KOPT-K1 (cell line): ENCODE data around the gene RPL22.

ENCODE experiments used
- H3K27ac ChIP-seq: fragments of 200-600 bp; sonication (generic); 2 replicates; pipeline ENCODE4 v1.5.1; 2016; ENCODE audit warnings: antibody characterized with exemption, mild to moderate bottlenecking, low read depth, low read length; ENCODE audit not compliant: poor library complexity, severe bottlenecking
- H3K36me3 ChIP-seq: fragments of 200-600 bp; sonication (generic); 2 replicates; pipeline ENCODE4 v1.5.1; 2017; ENCODE audit warnings: antibody characterized with exemption, mild to moderate bottlenecking, low read length, moderate library complexity; ENCODE audit not compliant: insufficient read depth
- H3K9me3 ChIP-seq: fragments of 200-600 bp; sonication (generic); 2 replicates; pipeline ENCODE4 v1.5.1; 2017; ENCODE audit warnings: antibody characterized with exemption, low read length, mild to moderate bottlenecking; ENCODE audit not compliant: insufficient read depth, poor library complexity, severe bottlenecking

The RPL22 gene

DNA sequence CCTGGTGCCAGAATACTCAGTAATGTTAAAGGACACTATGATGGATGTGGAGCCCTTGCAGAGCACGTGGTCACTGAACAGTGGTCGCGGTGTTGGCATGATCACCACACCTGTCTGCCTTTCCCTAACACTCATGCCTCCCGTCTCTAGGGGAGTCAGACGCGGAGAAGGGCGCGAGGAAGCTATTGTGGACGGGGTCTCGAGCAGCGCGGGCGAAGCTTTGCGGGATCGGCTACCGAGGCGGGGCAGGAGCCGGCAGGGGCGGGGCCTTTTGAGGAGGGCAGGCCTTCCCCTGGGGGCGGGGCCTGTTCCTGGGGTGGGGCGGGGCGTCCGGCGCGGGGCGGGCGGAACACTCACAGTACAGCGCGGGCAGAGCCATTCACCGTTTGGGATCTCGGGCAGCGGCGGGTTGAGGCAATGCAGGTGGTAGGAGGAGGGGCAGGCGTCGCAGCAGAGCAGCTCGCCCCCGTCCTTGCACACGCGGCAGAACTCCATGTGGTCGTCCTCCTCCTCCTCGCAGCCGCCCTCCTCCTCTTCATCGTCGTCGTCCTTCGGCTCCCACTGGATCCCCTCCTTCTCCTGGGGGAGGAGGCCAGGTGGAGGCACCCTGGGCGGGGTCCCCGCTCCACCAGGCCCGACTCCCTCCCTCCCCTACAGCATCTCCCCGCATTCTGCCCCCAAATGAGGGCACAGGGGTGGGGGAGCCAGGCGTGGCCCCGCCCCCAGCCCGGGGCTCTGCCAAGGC lies 50.7 kb downstream of the RPL22 start:
- no peaks in the 10 kb centered on the region for H3K36me3 ChIP-seq

DNA sequence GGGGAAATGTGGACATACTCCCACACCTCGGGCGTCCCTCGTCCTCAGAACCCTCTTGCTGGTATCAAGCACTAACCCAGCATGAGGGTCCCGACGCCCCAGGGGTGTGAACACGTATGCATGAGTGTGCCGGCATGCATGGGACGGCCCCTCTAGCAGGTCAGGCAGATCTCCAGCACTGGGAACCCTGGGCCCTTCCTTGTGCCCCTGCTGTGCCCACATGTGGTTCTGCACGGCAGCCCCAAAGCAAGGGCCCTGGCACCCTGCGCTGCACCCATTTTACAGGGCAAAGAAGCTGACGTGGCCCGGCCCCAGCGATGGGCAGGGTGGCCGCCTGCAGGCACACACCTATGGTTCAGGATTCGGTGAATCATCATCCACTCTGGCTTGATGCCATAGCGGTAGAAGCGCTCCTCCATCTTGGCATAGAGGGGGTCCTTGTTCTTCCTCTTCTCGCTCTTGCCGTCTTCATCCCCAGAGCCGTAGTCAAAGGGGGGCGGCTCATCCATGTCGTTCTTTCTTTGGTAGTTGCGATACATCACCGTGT lies 53.5 kb downstream of the RPL22 start:
- Histone ChIP-seq H3K9me3 (no peaks in the 10 kb centered on the region), H3K27ac (no peak overlapping the region), H3K36me3 (no peaks in the 10 kb centered on the region)

More for the DNA sequence above, 50.7 kb downstream of the RPL22 start:
- H3K27ac ChIP-seq: no peak overlapping the region
- no peaks in the 10 kb centered on the region for H3K9me3 ChIP-seq

DNA sequence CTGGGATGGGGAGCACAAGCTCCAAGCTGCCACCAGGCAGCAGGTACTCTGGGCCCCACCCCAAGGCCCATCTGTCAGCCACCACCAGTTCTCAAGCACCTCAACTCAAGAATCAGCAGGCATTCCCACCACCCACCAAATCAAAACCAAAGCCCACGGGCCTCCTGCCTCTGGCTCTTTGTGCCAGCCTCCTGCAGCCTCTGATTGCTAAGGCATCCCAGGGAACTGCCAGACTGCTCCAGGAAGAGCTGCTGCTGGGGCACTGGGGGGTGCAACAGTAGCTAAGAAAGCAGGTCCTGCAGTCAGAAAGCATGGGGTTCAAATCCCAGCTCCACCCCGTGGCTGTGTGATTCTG lies 54.0 kb downstream of the RPL22 start:
- Histone ChIP-seq H3K36me3 (no peaks in the 10 kb centered on the region), H3K9me3 (no peaks in the 10 kb centered on the region), H3K27ac (no peak overlapping the region)

DNA sequence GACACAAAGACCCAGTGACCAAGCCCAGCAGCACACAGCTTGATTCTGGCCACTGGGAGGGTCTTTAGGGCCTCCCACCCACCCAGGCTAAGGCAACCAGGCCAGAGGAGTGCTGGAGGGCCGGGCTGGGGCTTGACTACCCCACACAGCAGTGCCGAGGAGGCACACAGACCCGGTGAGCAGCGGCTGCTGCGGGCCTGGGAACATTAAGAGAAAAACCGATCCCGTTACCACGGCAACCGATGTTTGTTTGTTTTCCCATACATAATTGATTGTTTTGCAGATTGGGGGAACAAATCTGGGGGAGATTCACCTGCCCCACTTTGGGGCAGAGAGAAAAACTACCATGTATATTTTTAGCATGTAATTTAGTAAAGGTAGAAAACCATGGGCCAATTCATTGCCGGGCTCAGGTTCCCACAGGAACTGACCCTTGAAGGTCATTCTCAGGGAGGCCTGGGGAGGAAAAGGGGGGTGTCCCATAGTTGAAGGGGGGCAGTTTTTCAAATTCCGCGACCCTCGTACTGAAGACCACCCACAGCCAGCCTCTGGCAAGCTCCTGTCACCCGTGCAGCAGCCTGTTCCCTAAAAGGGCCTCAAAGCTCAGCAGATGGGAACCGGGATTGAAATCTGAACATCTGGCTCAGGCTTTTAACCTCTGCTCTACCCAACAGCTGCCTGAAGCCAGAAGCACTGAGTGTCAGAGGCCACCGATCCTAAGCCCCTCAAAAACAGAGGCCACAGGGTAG lies 54.6 kb downstream of the RPL22 start:
- Histone ChIP-seq H3K36me3 (no peaks in the 10 kb centered on the region), H3K9me3 (no peaks in the 10 kb centered on the region), H3K27ac (no peak overlapping the region)

DNA sequence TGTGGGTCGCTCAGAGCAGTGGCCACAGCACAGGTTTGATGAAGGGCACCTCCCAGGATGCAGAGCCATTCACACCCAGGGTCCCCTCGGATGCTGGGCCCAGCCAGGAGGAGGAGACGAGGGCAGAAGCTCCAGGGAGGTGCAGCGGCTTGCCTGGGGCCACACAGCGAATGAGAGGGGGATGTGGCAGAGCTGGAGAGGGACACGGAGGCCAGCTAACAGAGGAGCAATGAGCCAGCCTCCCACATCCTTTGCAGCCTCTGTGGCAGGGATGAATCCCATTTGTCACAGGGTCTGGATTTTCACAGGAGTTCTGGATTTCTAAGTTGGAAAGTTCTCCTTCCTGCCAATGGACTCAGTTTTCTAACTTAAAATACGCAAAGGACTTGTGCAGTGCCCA lies 55.2 kb downstream of the RPL22 start:
- H3K36me3 ChIP-seq: no peaks in the 10 kb centered on the region
- no peaks in the 10 kb centered on the region for H3K9me3 ChIP-seq
- no peak overlapping the region for H3K27ac ChIP-seq

DNA sequence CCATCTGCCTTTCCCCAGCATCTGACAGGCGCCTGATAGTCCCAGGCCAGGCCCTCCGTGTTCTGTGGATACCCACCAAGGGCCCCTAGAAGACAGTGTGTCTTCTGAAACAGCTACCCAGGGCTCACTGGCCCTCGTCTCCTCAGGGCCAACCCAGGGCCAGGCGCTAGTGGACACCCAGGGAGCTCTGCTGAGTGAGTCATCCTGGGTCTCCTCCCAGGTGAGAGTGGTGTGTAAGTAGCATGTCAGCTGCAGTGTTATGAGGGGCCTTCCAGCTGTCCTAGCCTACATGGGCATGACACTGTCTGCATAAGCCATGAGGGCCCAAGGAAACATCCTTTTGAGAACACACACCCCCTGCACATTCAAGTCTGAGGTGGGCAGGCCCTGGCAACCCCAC lies 56.0 kb downstream of the RPL22 start:
- H3K36me3 ChIP-seq: no peaks in the 10 kb centered on the region
- H3K27ac ChIP-seq: no peak overlapping the region

DNA sequence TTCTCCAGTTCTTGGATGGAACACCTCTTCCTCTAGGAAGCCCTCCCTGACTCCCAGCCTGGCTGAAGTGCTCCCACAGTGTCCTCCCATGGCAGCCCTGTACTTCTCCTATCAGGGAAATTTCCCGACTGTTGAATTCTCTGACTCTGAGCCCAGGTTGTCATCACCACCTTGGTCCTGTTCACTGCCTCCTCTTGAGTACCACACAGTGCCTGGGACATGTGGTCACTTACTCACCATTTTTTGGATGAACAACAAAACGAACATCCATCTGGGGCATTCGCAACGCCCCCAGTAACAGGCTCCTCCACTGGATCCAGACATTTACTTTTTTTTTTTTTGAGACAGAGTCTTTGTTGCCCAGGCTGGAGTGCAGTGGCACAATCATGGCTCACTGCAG lies 56.7 kb downstream of the RPL22 start:
- no peaks in the 10 kb centered on the region for H3K36me3 ChIP-seq
- no peaks in the 10 kb centered on the region for H3K9me3 ChIP-seq
- H3K27ac ChIP-seq: no peak overlapping the region

More for the DNA sequence above, 56.0 kb downstream of the RPL22 start:
- H3K9me3 ChIP-seq: no peaks in the 10 kb centered on the region

DNA sequence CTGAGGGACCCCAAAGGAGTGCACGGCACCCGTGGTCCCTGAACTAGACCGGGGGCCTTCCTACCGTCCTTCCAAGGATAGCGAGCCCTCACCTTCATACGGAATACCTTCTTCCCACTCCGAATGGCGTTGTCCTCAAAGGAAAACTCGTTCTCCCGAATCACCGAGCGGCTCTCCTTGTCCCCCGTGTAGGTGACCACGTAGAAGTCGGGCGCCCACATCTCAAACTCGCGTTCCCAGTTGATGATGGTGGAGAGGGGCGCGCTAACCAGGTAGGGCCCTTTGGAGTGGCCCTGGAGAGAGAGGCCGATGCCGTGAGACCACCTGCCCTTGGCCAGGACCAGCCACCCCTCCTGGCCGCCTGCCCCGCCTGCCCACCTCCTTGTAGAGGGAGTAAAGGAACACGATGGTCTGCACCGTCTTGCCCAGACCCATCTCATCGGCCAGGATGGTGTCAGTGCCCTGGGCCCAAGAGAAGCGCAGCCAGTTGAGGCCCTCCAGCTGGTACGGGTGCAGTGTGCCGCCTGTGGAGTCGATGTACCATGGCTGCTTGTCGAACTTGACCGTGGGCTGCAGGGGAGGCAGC lies 57.3 kb downstream of the RPL22 start:
- H3K9me3 ChIP-seq: no peaks in the 10 kb centered on the region

DNA sequence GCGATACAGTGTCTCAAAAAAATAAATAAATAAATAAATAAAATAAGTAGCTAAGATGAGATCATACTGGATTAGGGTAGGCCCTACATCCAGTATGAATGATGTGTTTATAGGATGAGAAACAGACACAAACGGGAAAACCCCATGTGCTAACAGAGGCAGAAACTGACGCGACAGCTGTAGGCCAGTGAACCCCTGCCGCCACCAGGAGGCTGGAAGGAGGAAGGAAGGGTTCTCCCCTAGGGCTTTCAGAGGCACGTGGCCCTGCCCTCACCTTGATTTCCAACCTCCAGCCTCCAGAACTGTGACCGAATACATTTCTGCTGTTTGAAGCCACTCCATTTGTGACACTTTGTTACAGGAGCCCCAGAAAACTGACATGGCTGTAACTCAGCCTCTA lies 57.8 kb downstream of the RPL22 start:
- no peak overlapping the region for H3K27ac ChIP-seq
- H3K36me3 ChIP-seq: no peaks in the 10 kb centered on the region
- H3K9me3 ChIP-seq: no peaks in the 10 kb centered on the region

More for the DNA sequence above, 57.3 kb downstream of the RPL22 start:
- Histone ChIP-seq H3K36me3 (no peaks in the 10 kb centered on the region), H3K27ac (no peak overlapping the region)

DNA sequence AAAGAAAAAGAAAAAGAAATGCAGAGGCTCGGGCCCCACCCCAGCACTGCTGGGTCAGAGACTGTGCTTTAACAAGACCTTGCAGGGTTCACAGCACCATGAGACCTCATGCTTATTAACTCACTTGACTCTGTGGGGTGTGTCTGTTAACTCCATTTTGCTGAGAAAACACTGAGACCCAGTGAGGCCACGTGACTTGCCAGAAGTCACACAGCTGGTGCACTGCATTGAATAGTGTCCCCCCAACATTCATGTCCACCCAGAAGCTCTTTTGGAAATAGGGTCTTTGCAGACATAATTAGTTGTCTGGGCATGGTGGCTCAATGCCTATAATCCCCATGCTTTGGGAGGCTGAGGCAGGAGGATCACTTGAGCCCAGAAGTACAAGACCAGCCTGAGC lies 59.0 kb downstream of the RPL22 start:
- Histone ChIP-seq H3K9me3 (no peaks in the 10 kb centered on the region), H3K36me3 (no peaks in the 10 kb centered on the region), H3K27ac (no peak overlapping the region)

DNA sequence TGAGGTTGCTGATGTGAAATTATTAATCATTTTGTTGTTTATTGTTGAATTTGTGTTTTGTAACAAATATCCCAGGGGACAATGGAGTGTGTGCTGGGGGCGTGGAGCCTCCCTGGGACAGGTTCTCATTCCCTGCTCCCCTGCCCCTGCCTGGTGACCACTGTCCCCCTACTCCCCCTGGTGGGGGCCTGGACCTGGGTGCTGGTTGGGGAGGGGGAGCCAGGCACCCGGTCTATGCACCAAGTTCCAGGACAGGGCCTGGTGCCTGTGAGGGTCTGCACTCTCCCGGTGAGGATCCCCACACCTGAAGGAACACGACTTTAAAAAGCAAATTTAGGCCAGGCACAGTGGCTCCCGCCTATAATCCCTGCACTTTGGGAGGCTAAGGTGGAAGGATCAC lies 61.6 kb downstream of the RPL22 start:
- H3K36me3 ChIP-seq: no peaks in the 10 kb centered on the region
- H3K27ac ChIP-seq: no peak overlapping the region
- H3K9me3 ChIP-seq: peaks cover 6% of the 10 kb centered on the region

DNA sequence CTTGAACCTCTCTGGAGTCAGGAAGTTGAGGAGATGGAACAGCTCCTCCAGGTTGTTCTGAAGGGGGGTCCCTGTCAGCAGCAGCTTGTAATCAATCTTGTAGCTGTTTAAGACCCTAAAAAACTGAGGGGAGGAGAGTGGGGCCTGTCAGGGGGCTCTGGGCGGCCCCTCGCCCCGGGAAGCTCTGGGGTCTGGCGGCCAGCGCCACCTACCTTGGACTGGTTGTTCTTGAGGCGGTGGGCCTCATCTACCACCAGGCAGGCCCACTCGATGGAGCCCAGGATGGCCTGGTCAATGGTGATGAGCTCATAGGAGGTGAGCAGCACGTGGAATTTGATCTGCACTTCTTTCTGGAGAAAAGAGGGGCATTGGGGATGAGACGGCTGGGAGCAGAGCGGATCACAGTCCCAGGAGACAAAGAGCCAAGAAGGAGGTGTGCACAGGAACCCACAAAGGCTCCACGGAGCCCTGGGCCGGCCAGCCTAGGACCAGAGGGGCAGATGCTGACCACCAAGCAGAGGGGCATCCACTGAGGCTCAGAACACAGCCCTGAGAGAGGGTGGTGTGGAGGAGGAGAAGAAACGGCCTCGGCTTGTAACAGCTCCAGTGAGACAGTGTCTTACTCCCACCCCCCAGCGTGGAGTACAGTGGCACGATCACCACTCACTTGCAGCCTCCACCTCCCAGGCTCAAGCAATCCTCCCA lies 62.7 kb downstream of the RPL22 start:
- Histone ChIP-seq H3K9me3 (peaks cover 17% of the 10 kb centered on the region), H3K36me3 (no peaks in the 10 kb centered on the region), H3K27ac (no peak overlapping the region)
